ENCODE data around the gene ECE2.

- TF ChIP-seq ZFX (IDR thresholded peaks at IDR 0.05) (no peak), CTCF (conservative IDR thresholded peaks at IDR 0.05) (no peak)
These were observed 16.1 kb downstream of the ECE2 start for GRCh38 chr3:184291738-184292445.
